T-helper 1 cell treated with Interleukin-12 subunit alpha and Interleukin-12 subunit beta and Interleukin-4 antibody, amounts not matched to agents 30 μg/mL and 1 μg/mL, for 36 hours (primary cell): ENCODE data around the gene DNAJB14.
"Not testable (repeated sequence)": the region's sequence is repeated elsewhere in the genome, so short reads cannot be mapped to it uniquely, and the experiment has no call there.

ENCODE experiments used
- H3K27ac Mint-ChIP-seq: one replicate; pipeline ENCODE4 v1.8.0; 2021; ENCODE audit warnings: mild to moderate bottlenecking, mixed read lengths
- H3K27me3 Mint-ChIP-seq: one replicate; pipeline ENCODE4 v1.8.0; 2021; ENCODE audit warnings: low read depth, mixed read lengths
- H3K36me3 Mint-ChIP-seq: one replicate; pipeline ENCODE4 v1.8.0; 2021; ENCODE audit warnings: low read depth, mixed read lengths
- H3K4me1 Mint-ChIP-seq: one replicate; pipeline ENCODE4 v1.8.0; 2021; ENCODE audit warnings: low read depth, mixed read lengths
- H3K4me3 Mint-ChIP-seq: one replicate; pipeline ENCODE4 v1.8.0; 2021; ENCODE audit warnings: mild to moderate bottlenecking, moderate library complexity, mixed read lengths
- H3K9me3 Mint-ChIP-seq: one replicate; pipeline ENCODE4 v1.8.0; 2021; ENCODE audit warnings: mixed read lengths

Gene DNAJB14

GRCh38 chr4:99946356-99947189 is at the start of gene DNAJB14:
TSS of gene DNAJB14 (minus strand) at chr4:99946618. CDS start at chr4:99946571, 47 bp downstream.
- peak within 1 kb of the TSS; percentile 98 for H3K27ac Mint-ChIP-seq
- peaks cover 30% of the 10 kb centered on the region for H3K36me3 Mint-ChIP-seq
- H3K9me3 Mint-ChIP-seq: no peaks in the 10 kb centered on the region
- no peaks in the 10 kb centered on the region for H3K27me3 Mint-ChIP-seq
- peaks cover 33% of the 10 kb centered on the region for H3K4me1 Mint-ChIP-seq
- peak within 1 kb of the TSS; percentile 100 for H3K4me3 Mint-ChIP-seq

- Mint-ChIP-seq H3K4me1 (no peaks in the 10 kb centered on the region), H3K36me3 (no peaks in the 10 kb centered on the region), H3K27me3 (peaks cover 5% of the 10 kb centered on the region)
These were observed 45.3 kb upstream of the DNAJB14 start for GRCh38 chr4:99991741-99992140.

GRCh38 chr4:99987681-99988080 is 41.3 kb upstream of the DNAJB14 start:
- Mint-ChIP-seq H3K27ac (no peak overlapping the region), H3K4me1 (no peaks in the 10 kb centered on the region), H3K36me3 (no peaks in the 10 kb centered on the region), H3K27me3 (peaks cover 9% of the 10 kb centered on the region), H3K9me3 (no peaks in the 10 kb centered on the region), H3K4me3 (no peak overlapping the region)

More at GRCh38 chr4:99991741-99992140, 45.3 kb upstream of the DNAJB14 start:
- Mint-ChIP-seq H3K27ac (no peak overlapping the region), H3K9me3 (no peaks in the 10 kb centered on the region), H3K4me3 (no peak overlapping the region)

GRCh38 chr4:99986792-99987191 is 40.4 kb upstream of the DNAJB14 start:
- Mint-ChIP-seq H3K36me3 (no peaks in the 10 kb centered on the region), H3K27ac (no peak overlapping the region), H3K4me1 (no peaks in the 10 kb centered on the region)

GRCh38 chr4:99983289-99983943 is 37.0 kb upstream of the DNAJB14 start:
- no peak overlapping the region for H3K27ac Mint-ChIP-seq
- H3K36me3 Mint-ChIP-seq: no peaks in the 10 kb centered on the region
- no peaks in the 10 kb centered on the region for H3K4me1 Mint-ChIP-seq
- H3K9me3 Mint-ChIP-seq: peaks cover 4% of the 10 kb centered on the region
- no peak overlapping the region for H3K4me3 Mint-ChIP-seq
- peaks cover 12% of the 10 kb centered on the region for H3K27me3 Mint-ChIP-seq

More at GRCh38 chr4:99986792-99987191, 40.4 kb upstream of the DNAJB14 start:
- Mint-ChIP-seq H3K27me3 (peaks cover 9% of the 10 kb centered on the region), H3K9me3 (no peaks in the 10 kb centered on the region), H3K4me3 (no peak overlapping the region)

- H3K27ac Mint-ChIP-seq: no peak overlapping the region
- no peaks in the 10 kb centered on the region for H3K36me3 Mint-ChIP-seq
- H3K9me3 Mint-ChIP-seq: peaks cover 4% of the 10 kb centered on the region
- H3K4me1 Mint-ChIP-seq: no peaks in the 10 kb centered on the region
- no peak overlapping the region for H3K4me3 Mint-ChIP-seq
- H3K27me3 Mint-ChIP-seq: peaks cover 15% of the 10 kb centered on the region
These were observed 33.5 kb upstream of the DNAJB14 start for GRCh38 chr4:99979872-99980271.

GRCh38 chr4:99971453-99972111 is 25.2 kb upstream of the DNAJB14 start:
- Mint-ChIP-seq H3K27me3 (peaks cover 48% of the 10 kb centered on the region), H3K27ac (no peak overlapping the region), H3K9me3 (peaks cover 5% of the 10 kb centered on the region), H3K36me3 (no peaks in the 10 kb centered on the region), H3K4me3 (no peak overlapping the region), H3K4me1 (no peaks in the 10 kb centered on the region)

- peaks cover 35% of the 10 kb centered on the region for H3K27me3 Mint-ChIP-seq
- peaks cover 2% of the 10 kb centered on the region for H3K36me3 Mint-ChIP-seq
- H3K27ac Mint-ChIP-seq: no peak overlapping the region
- H3K9me3 Mint-ChIP-seq: no peaks in the 10 kb centered on the region
- H3K4me3 Mint-ChIP-seq: no peak overlapping the region
- peaks cover 10% of the 10 kb centered on the region for H3K4me1 Mint-ChIP-seq
These were observed 21.9 kb upstream of the DNAJB14 start for GRCh38 chr4:99968330-99968729.

GRCh38 chr4:99966692-99967091 is 20.3 kb upstream of the DNAJB14 start:
- Mint-ChIP-seq H3K4me3 (no peak overlapping the region), H3K27ac (no peak overlapping the region), H3K27me3 (peaks cover 31% of the 10 kb centered on the region), H3K4me1 (peaks cover 10% of the 10 kb centered on the region), H3K36me3 (peaks cover 2% of the 10 kb centered on the region), H3K9me3 (no peaks in the 10 kb centered on the region)

GRCh38 chr4:99965674-99966350 is 19.4 kb upstream of the DNAJB14 start:
- Mint-ChIP-seq H3K27me3 (peaks cover 31% of the 10 kb centered on the region), H3K36me3 (peaks cover 2% of the 10 kb centered on the region), H3K27ac (peak overlapping the region; percentile 18), H3K4me1 (peaks cover 11% of the 10 kb centered on the region), H3K4me3 (no peak overlapping the region), H3K9me3 (no peaks in the 10 kb centered on the region)

GRCh38 chr4:99965173-99965572 is 18.8 kb upstream of the DNAJB14 start:
- Mint-ChIP-seq H3K4me1 (peaks cover 11% of the 10 kb centered on the region), H3K27ac (no peak overlapping the region), H3K4me3 (no peak overlapping the region)

GRCh38 chr4:99961711-99962110 is 15.3 kb upstream of the DNAJB14 start:
- H3K9me3 Mint-ChIP-seq: peaks cover 6% of the 10 kb centered on the region
- no peak overlapping the region for H3K27ac Mint-ChIP-seq
- H3K4me1 Mint-ChIP-seq: peaks cover 11% of the 10 kb centered on the region
- peaks cover 21% of the 10 kb centered on the region for H3K27me3 Mint-ChIP-seq
- H3K4me3 Mint-ChIP-seq: no peak overlapping the region
- H3K36me3 Mint-ChIP-seq: peaks cover 5% of the 10 kb centered on the region

More at GRCh38 chr4:99965173-99965572, 18.8 kb upstream of the DNAJB14 start:
- H3K27me3 Mint-ChIP-seq: peaks cover 36% of the 10 kb centered on the region
- no peaks in the 10 kb centered on the region for H3K9me3 Mint-ChIP-seq
- H3K36me3 Mint-ChIP-seq: peaks cover 2% of the 10 kb centered on the region

GRCh38 chr4:99960648-99961047 is 14.2 kb upstream of the DNAJB14 start:
- no peak overlapping the region for H3K27ac Mint-ChIP-seq
- H3K9me3 Mint-ChIP-seq: peaks cover 6% of the 10 kb centered on the region
- peaks cover 9% of the 10 kb centered on the region for H3K4me1 Mint-ChIP-seq
- H3K36me3 Mint-ChIP-seq: peaks cover 5% of the 10 kb centered on the region
- peaks cover 21% of the 10 kb centered on the region for H3K27me3 Mint-ChIP-seq
- no peak overlapping the region for H3K4me3 Mint-ChIP-seq

GRCh38 chr4:99958207-99958606 is 11.8 kb upstream of the DNAJB14 start:
- not testable (repeated sequence) for H3K4me1 Mint-ChIP-seq, H3K27me3 Mint-ChIP-seq, H3K27ac Mint-ChIP-seq, H3K9me3 Mint-ChIP-seq, H3K36me3 Mint-ChIP-seq, H3K4me3 Mint-ChIP-seq
